ENCODE results near the gene ZNF385B.

DNA sequence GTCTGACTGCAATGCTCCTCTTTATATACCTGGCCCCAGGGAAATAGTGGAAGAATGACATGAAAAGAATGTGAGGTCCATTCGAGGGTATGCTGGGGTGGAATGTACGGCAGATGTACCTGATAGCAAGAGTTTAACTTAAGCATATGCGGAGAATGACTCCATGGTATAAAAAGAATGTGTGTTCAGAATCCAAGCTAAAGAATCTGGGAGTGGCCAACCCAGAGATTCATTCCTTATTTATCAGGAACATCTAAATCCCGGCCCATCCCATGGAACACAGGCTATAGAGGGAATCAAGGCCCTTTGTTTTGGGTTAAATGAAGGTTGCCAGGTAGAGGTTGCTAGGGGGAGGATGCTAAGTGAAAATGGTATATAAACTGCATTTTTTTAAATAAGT lies 150.0 kb downstream of the ZNF385B start:
- TF ChIP-seq, protein P1, sequence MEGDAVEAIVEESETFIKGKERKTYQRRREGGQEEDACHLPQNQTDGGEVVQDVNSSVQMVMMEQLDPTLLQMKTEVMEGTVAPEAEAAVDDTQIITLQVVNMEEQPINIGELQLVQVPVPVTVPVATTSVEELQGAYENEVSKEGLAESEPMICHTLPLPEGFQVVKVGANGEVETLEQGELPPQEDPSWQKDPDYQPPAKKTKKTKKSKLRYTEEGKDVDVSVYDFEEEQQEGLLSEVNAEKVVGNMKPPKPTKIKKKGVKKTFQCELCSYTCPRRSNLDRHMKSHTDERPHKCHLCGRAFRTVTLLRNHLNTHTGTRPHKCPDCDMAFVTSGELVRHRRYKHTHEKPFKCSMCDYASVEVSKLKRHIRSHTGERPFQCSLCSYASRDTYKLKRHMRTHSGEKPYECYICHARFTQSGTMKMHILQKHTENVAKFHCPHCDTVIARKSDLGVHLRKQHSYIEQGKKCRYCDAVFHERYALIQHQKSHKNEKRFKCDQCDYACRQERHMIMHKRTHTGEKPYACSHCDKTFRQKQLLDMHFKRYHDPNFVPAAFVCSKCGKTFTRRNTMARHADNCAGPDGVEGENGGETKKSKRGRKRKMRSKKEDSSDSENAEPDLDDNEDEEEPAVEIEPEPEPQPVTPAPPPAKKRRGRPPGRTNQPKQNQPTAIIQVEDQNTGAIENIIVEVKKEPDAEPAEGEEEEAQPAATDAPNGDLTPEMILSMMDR (IDR thresholded peaks at IDR 0.05; ENCODE audit: insufficient read depth, low read length, poor library complexity, severe bottlenecking), result no peak
- TF ChIP-seq EZH2phosphoT487 (conservative IDR thresholded peaks at IDR 0.05; ENCODE audit: low read length), result no peak
